Body of pancreas (tissue), 4 donors: ENCODE measurements around the gene IMMT. TPM values are rescaled to one million over a fixed set of nuclear protein-coding genes. Genes with fewer than 3 reads are reported as not detected.
A peak's percentile ranks its signal among the peaks of the same experiment; 100 is the strongest.

ENCODE experiments used
- ATAC-seq: fragments of 150-250 bp; one replicate; pipeline ENCODE4 v1.9.1; 2016
- DNase-seq, 4 donors: peaks; one replicate each; pipeline ENCODE4 v3.0.0-alpha.2; 2019
- H3K27ac ChIP-seq, 4 donors: fragments of 200-600 bp; sonication (generic); 1 replicate in 3 of 4; 2 replicates in 1 of 4; pipeline versions ENCODE4 v1.5.1 to v1.6.1; 2016 to 2019; ENCODE audit warnings: mild to moderate bottlenecking in 1 of 4, mixed read lengths in 1 of 4, moderate library complexity in 1 of 4
- H3K27me3 ChIP-seq, 2 donors: fragments of 200-600 bp; sonication (generic); one replicate each; pipeline ENCODE4 v1.6.0; 2016; ENCODE audit warnings: mild to moderate bottlenecking in 1 of 2
- H3K36me3 ChIP-seq, 2 donors: fragments of 200-600 bp; sonication (generic); replicated peaks in 1 of 2; 2 replicates each; pipeline ENCODE4 v1.5.1; 2016; ENCODE audit warnings: low read depth in 2 of 2; ENCODE audit not compliant: insufficient read depth in 1 of 2
- H3K4me1 ChIP-seq: fragments of 200-600 bp; sonication (generic); one replicate; pipeline ENCODE4 v1.6.0; 2016
- H3K4me3 ChIP-seq, 2 donors: fragments of 200-600 bp; sonication (generic); 1 replicate in 1 of 2; 2 replicates in 1 of 2; pipeline ENCODE4 v1.5.1; 2016 to 2019
- H3K9me3 ChIP-seq, 3 donors: fragments of 200-600 bp; sonication (generic); 1 replicate in 2 of 3; 2 replicates in 1 of 3; pipeline ENCODE4 v1.5.1; 2016
- POLR2A ChIP-seq, 3 donors: fragments of 450-650 bp; IDR thresholded peaks; one replicate each; pipeline ENCODE4 v1.6.1; 2016; ENCODE audit warnings: antibody characterized with exemption in 3 of 3, mild to moderate bottlenecking in 2 of 3
- WGBS, 2 donors: methylation state at CpG; one replicate each; pipeline ENCODE4 v1.1.5; 2017; 5-methylcytosine and 5-hydroxymethylcytosine counted together
- intact Hi-C: fragments of 100-400 bp; cut with DNase I; formaldehyde crosslinking; loops from one replicate; pipeline ENCODE4 v1.15.1; 2023
- total RNA-seq, 2 donors: library from RNA; depleted of rRNA; stranded (reverse); fragments of >200 nt; gene quantifications; one replicate each; pipeline ENCODE4 v1.1.0, GENCODE V29; 2016
- TF ChIP-seq, protein P1 (sequence below), 7 experiments: fragments of 450-650 bp in 4 of 7; fragments of 200-600 bp in 3 of 7; sonication (generic) in 3 of 7; IDR thresholded peaks; one replicate each; pipeline ENCODE4 v1.5.1; 2016 to 2019; ENCODE audit warnings: antibody characterized with exemption in 7 of 7

The IMMT gene
- total RNA-seq, 2 donors from 2014 or later, result 37.1 to 46.1 TPM

DNA sequence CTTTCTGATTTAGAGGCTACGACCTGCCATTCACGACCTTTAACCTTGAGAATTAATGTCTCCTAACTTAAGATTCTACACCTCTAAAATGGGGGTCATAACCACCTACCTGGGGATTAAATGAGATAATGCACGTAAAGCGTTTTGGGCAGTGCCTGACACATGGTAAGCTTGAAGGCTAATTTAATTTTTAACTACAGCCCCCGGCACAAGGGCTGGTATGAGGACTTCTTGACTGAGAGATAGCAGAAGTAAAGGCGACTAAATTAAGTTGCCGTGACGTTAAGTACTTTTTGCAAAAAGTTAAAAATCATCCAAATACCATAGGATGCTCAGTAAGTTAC is 4.5 kb upstream of the IMMT start:
- Histone ChIP-seq H3K27me3 (no peaks in the 10 kb centered on the region), H3K27ac (peak overlapping the region; percentile 47 to 84 (median 70)), H3K4me1 (peaks cover 34% of the 10 kb centered on the region), H3K4me3 (peak overlapping the region; percentile 49 to 87), H3K36me3 (no peaks in the 10 kb centered on the region), H3K9me3 (no peaks in the 10 kb centered on the region)
- intact Hi-C loops, result no loop called here
- DNase-seq, result no peak
- WGBS, 2 donors, result 1 to 3% methylated on average over 8 of the region's 8 CpGs
- no peak for ATAC-seq
- TF ChIP-seq POLR2A (IDR thresholded peaks at IDR 0.05), result no peak
- TF ChIP-seq, protein P1, sequence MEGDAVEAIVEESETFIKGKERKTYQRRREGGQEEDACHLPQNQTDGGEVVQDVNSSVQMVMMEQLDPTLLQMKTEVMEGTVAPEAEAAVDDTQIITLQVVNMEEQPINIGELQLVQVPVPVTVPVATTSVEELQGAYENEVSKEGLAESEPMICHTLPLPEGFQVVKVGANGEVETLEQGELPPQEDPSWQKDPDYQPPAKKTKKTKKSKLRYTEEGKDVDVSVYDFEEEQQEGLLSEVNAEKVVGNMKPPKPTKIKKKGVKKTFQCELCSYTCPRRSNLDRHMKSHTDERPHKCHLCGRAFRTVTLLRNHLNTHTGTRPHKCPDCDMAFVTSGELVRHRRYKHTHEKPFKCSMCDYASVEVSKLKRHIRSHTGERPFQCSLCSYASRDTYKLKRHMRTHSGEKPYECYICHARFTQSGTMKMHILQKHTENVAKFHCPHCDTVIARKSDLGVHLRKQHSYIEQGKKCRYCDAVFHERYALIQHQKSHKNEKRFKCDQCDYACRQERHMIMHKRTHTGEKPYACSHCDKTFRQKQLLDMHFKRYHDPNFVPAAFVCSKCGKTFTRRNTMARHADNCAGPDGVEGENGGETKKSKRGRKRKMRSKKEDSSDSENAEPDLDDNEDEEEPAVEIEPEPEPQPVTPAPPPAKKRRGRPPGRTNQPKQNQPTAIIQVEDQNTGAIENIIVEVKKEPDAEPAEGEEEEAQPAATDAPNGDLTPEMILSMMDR (IDR thresholded peaks at IDR 0.05), result no peak

DNA sequence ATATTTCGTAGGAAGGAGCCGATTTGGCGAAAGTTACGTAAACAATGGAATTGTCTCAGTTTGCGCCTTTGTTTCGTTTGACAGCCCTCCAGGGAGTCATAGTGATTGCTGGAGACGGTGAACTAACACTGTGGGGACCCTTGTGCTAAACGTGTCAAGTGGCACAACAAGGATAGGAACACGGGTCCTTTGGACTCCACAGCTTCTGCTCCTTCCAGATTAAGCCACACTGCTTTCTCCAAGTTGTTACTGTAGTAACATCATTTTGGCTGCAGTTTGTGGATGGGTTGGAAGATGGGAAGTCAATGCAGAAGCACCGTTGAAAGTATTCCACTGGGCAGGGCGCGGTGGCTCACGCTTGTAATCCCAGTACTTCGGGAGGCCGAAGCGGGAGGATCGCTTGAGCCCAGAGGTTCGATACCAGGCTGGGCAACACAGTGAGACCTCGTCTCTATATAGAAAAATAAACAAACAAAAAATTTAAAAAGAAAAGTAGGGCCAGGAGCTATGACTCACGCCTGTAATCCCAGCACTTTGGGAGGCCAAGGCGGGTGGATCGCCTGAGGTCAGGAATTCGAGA is 636 bp upstream of the IMMT start:
- Histone ChIP-seq H3K9me3 (no peaks in the 10 kb centered on the region), H3K36me3 (no peaks in the 10 kb centered on the region), H3K4me1 (peaks cover 54% of the 10 kb centered on the region), H3K4me3 (peak overlapping the region; percentile 74 to 99), H3K27ac (peak overlapping the region; percentile 94 to 100 (median 99)), H3K27me3 (no peaks in the 10 kb centered on the region)
- no peak for DNase-seq
- WGBS, 2 donors, result 33 to 35% methylated on average over 23 of the region's 23 CpGs
- ATAC-seq, result no peak
- TF ChIP-seq, protein P1 (IDR thresholded peaks at IDR 0.05), result no peak
- TF ChIP-seq POLR2A (IDR thresholded peaks at IDR 0.05), result no peak
- intact Hi-C loops, result no loop called here

DNA sequence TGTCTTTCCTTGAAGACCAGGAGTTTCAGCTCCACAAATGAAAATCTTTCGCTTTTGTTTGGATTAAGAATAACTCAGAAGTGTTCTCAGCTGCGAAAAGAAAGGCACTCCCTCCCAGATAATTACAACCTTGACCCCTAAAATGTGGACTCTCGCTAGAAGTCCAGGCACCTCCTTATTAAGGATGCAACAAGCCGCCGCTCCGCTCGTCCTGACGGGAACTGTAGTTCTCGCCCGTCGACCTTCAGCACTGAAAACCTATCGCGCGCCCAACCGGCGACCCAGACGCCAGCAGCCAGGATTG is 559 bp downstream of the IMMT start:
- DNase-seq, result no peak
- no peaks in the 10 kb centered on the region for H3K27me3 ChIP-seq
- peak overlapping the region in 1 of 2 donors; percentile 74 for H3K4me3 ChIP-seq
- H3K9me3 ChIP-seq, result no peaks in the 10 kb centered on the region
- WGBS, 2 donors, result 0 to 1% methylated on average over 10 to 16 of the region's 17 CpGs
- intact Hi-C loops, result no loop called here
- ATAC-seq, result no peak
- no peaks in the 10 kb centered on the region for H3K36me3 ChIP-seq
- TF ChIP-seq POLR2A (IDR thresholded peaks at IDR 0.05), result no peak
- TF ChIP-seq, protein P1 (IDR thresholded peaks at IDR 0.05), result no peak
- peaks cover 54% of the 10 kb centered on the region for H3K4me1 ChIP-seq
- peak overlapping the region; percentile 94 to 100 (median 99) for H3K27ac ChIP-seq

DNA sequence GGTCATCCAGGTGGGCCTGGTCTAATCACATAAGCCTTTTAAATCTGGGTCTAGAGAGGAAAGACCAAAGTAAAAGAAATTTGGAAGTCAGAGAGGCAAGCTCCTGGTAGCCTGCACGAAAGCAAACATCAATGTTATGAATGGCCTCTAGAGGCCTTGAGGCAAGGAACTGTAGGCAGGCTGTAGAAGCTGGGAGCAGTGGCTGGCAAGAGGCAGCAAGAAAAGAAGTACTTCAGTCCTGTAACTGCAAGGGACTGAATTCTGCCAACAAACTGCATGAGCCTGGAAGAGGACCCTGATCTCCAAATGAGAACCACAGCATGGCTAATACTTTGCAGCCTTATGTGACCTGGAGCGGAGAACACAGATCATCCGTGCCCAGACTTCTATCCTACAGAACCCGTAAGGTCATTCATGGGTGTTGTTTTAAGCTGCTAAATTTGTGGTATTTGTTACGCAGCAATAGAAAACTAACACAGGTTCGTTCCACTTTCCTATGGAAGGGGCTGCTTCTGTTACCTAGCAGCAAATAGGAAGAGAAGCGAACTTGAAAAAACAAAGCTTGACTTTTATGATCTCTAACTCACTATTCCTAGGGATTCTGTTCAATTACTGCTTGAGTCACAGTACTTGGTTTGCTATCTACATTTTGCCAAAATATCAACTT is 1.2 kb downstream of the IMMT start:
- intact Hi-C loops, result no loop called here
- WGBS, 2 donors, result 59 to 67% methylated on average over 7 of the region's 7 CpGs
- H3K27ac ChIP-seq, result peak overlapping the region; percentile 94 to 100 (median 99)
- H3K36me3 ChIP-seq, result no peaks in the 10 kb centered on the region
- TF ChIP-seq, protein P1 (IDR thresholded peaks at IDR 0.05), result no peak
- no peak for TF ChIP-seq POLR2A (IDR thresholded peaks at IDR 0.05)
- DNase-seq (no peak), ATAC-seq (no peak)
- H3K9me3 ChIP-seq, result no peaks in the 10 kb centered on the region
- peaks cover 60% of the 10 kb centered on the region for H3K4me1 ChIP-seq
- no peaks in the 10 kb centered on the region for H3K27me3 ChIP-seq
- H3K4me3 ChIP-seq, result peak overlapping the region in 1 of 2 donors; percentile 74
